Panc1 (cell line): Measurements from ENCODE around the gene RNASET2.
"Not testable (repeated sequence)": the region's sequence is repeated elsewhere in the genome, so short reads cannot be mapped to it uniquely, and the experiment has no call there.

ENCODE experiments used
- POLR2AphosphoS5 ChIP-seq: IDR thresholded peaks from 2 replicates; pipeline ENCODE4 v1.6.1; 2012; ENCODE audit warnings: mild to moderate bottlenecking, low read depth, low read length, moderate library complexity
- REST ChIP-seq, 2 experiments: IDR thresholded peaks; 2 replicates each; pipeline ENCODE4 v1.6.1; 2011 to 2012; ENCODE audit warnings: low read depth in 2 of 2, control low read depth in 1 of 2, low read length in 1 of 2, mild to moderate bottlenecking in 1 of 2, moderate library complexity in 1 of 2; ENCODE audit not compliant: insufficient read depth in 1 of 2
- SIN3A ChIP-seq: IDR thresholded peaks from 2 replicates; pipeline ENCODE4 v1.6.1; 2012; ENCODE audit warnings: low read depth, mild to moderate bottlenecking, low read length, moderate library complexity, borderline replicate concordance; ENCODE audit not compliant: insufficient read depth
- TCF7L2 ChIP-seq: IDR thresholded peaks from 2 replicates; pipeline ENCODE4 v1.6.1; 2011; ENCODE audit warnings: mild to moderate bottlenecking, low read depth, low read length, inconsistent platforms
- TF ChIP-seq, protein P1 (sequence below): fragments of 450-650 bp; IDR thresholded peaks from 2 replicates; pipeline ENCODE4 v1.5.1; 2017; ENCODE audit warnings: mild to moderate bottlenecking

DNA sequence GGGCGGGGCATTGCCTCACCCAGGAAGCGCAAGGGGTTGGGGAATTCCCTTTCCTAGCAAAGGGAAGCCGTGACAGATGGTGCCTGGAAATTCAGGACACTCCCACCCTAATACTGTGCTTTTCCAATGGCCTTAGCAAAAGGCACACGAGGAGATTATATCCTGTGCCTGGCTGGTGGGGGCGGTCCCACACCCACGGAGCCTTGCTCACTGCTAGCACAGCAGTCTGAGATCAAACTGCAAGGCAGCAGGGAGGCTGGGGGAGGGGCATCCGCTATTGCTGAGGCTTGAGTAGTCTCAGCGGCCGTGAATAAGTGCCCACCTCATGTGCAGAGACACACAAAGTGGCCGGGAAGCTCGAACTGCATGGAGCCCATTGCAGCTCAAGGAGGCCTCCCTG is 71.4 kb downstream of the RNASET2 start:
- TF ChIP-seq, protein P1, sequence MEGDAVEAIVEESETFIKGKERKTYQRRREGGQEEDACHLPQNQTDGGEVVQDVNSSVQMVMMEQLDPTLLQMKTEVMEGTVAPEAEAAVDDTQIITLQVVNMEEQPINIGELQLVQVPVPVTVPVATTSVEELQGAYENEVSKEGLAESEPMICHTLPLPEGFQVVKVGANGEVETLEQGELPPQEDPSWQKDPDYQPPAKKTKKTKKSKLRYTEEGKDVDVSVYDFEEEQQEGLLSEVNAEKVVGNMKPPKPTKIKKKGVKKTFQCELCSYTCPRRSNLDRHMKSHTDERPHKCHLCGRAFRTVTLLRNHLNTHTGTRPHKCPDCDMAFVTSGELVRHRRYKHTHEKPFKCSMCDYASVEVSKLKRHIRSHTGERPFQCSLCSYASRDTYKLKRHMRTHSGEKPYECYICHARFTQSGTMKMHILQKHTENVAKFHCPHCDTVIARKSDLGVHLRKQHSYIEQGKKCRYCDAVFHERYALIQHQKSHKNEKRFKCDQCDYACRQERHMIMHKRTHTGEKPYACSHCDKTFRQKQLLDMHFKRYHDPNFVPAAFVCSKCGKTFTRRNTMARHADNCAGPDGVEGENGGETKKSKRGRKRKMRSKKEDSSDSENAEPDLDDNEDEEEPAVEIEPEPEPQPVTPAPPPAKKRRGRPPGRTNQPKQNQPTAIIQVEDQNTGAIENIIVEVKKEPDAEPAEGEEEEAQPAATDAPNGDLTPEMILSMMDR, result not testable (repeated sequence)
- TF ChIP-seq POLR2AphosphoS5; TCF7L2; REST (IDR thresholded peaks at IDR 0.05; ENCODE audit: insufficient read depth in 1 of 2, low read depth in 2 of 2, low read length in 1 of 2); SIN3A: not testable (repeated sequence)
